Activated naive CD4-positive, alpha-beta T cell treated with anti-CD3 and anti-CD28 coated beads for 36 hours (primary cell): ENCODE results near the gene ADGRD1. TPM values are rescaled to one million over a fixed set of nuclear protein-coding genes. Genes with fewer than 3 reads are reported as not detected.

Source experiments
- CTCF ChIA-PET: fragments of 350-600 bp; sonication (Branson Sonifier 250); formaldehyde crosslinking; loops from one replicate; lab custom pipeline; 2021; ENCODE audit warnings: antibody characterized with exemption; lab: Charles Lee
- DNase-seq: peaks from one replicate; pipeline ENCODE4 v3.0.0-alpha.2; 2020
- H3K27ac Mint-ChIP-seq: one replicate; pipeline ENCODE4 v1.8.0; 2021; ENCODE audit warnings: mild to moderate bottlenecking, mixed read lengths
- H3K27me3 Mint-ChIP-seq: one replicate; pipeline ENCODE4 v1.8.0; 2021; ENCODE audit warnings: low read depth, mixed read lengths
- H3K36me3 Mint-ChIP-seq: one replicate; pipeline ENCODE4 v1.8.0; 2021; ENCODE audit warnings: low read depth, mixed read lengths
- H3K4me1 Mint-ChIP-seq: one replicate; pipeline ENCODE4 v1.8.0; 2021; ENCODE audit warnings: low read depth, mixed read lengths
- H3K4me3 Mint-ChIP-seq: one replicate; pipeline ENCODE4 v1.8.0; 2021; ENCODE audit warnings: mild to moderate bottlenecking, moderate library complexity, mixed read lengths
- H3K9me3 Mint-ChIP-seq: one replicate; pipeline ENCODE4 v1.8.0; 2021; ENCODE audit warnings: mixed read lengths
- intact Hi-C: fragments of 100-400 bp; cut with micrococcal nuclease; formaldehyde crosslinking; loops from one replicate; pipeline ENCODE4 v1.15.1; 2023
- total RNA-seq, 2 experiments: library from RNA; stranded (reverse); gene quantifications; one replicate each; pipeline ENCODE4 v1.2.3, GENCODE V29; 2021

ADGRD1 gene
- total RNA-seq, 2 experiments from 2014 or later = not detected

GRCh38 chr12:131028587-131029338, 75.1 kb downstream of the ADGRD1 start:
- Mint-ChIP-seq H3K9me3 (no peaks in the 10 kb centered on the region), H3K36me3 (no peaks in the 10 kb centered on the region), H3K27me3 (no peaks in the 10 kb centered on the region), H3K4me3 (no peak overlapping the region), H3K4me1 (no peaks in the 10 kb centered on the region), H3K27ac (no peak overlapping the region)
- CTCF ChIA-PET = no interaction called here
- no peak for DNase-seq
- intact Hi-C loops = no loop called here

GRCh38 chr12:131030472-131031328, 77.0 kb downstream of the ADGRD1 start:
- Mint-ChIP-seq H3K4me1 (peaks cover 3% of the 10 kb centered on the region), H3K27me3 (no peaks in the 10 kb centered on the region), H3K36me3 (no peaks in the 10 kb centered on the region), H3K27ac (no peak overlapping the region), H3K4me3 (no peak overlapping the region), H3K9me3 (no peaks in the 10 kb centered on the region)
- no peak for DNase-seq
- intact Hi-C loops = no loop called here
- CTCF ChIA-PET = no interaction called here

- H3K4me3 Mint-ChIP-seq = no peak overlapping the region
- H3K4me1 Mint-ChIP-seq = peaks cover 3% of the 10 kb centered on the region
- no peaks in the 10 kb centered on the region for H3K36me3 Mint-ChIP-seq
- H3K27me3 Mint-ChIP-seq = no peaks in the 10 kb centered on the region
- H3K27ac Mint-ChIP-seq = no peak overlapping the region
- intact Hi-C loops = no loop called here
- DNase-seq = no peak
- CTCF ChIA-PET = no interaction called here
- peaks cover 4% of the 10 kb centered on the region for H3K9me3 Mint-ChIP-seq
Measured at GRCh38 chr12:131032082-131032750, 78.5 kb downstream of the ADGRD1 start.

GRCh38 chr12:131033486-131033885, 79.8 kb downstream of the ADGRD1 start:
- no peak overlapping the region for H3K27ac Mint-ChIP-seq
- no peak overlapping the region for H3K4me3 Mint-ChIP-seq
- no peaks in the 10 kb centered on the region for H3K27me3 Mint-ChIP-seq
- no peaks in the 10 kb centered on the region for H3K36me3 Mint-ChIP-seq
- peaks cover 3% of the 10 kb centered on the region for H3K4me1 Mint-ChIP-seq
- H3K9me3 Mint-ChIP-seq = peaks cover 4% of the 10 kb centered on the region
- DNase-seq = no peak
- CTCF ChIA-PET = no interaction called here
- intact Hi-C loops = no loop called here

- CTCF ChIA-PET = no interaction called here
- Mint-ChIP-seq H3K4me3 (no peak overlapping the region), H3K36me3 (no peaks in the 10 kb centered on the region), H3K27ac (no peak overlapping the region), H3K27me3 (no peaks in the 10 kb centered on the region), H3K9me3 (peaks cover 4% of the 10 kb centered on the region), H3K4me1 (peaks cover 3% of the 10 kb centered on the region)
- no peak for DNase-seq
- intact Hi-C loops = no loop called here
Measured at GRCh38 chr12:131033886-131034482, 80.3 kb downstream of the ADGRD1 start.

GRCh38 chr12:131034631-131035244, 81.0 kb downstream of the ADGRD1 start:
- no peak overlapping the region for H3K4me3 Mint-ChIP-seq
- H3K9me3 Mint-ChIP-seq = peaks cover 4% of the 10 kb centered on the region
- no peak for DNase-seq
- H3K36me3 Mint-ChIP-seq = no peaks in the 10 kb centered on the region
- intact Hi-C loops = no loop called here
- no peak overlapping the region for H3K27ac Mint-ChIP-seq
- peaks cover 3% of the 10 kb centered on the region for H3K4me1 Mint-ChIP-seq
- H3K27me3 Mint-ChIP-seq = no peaks in the 10 kb centered on the region
- CTCF ChIA-PET = no interaction called here

- CTCF ChIA-PET = no interaction called here
Measured at GRCh38 chr12:131035245-131035681, 81.6 kb downstream of the ADGRD1 start.

GRCh38 chr12:131038159-131038558, 84.5 kb downstream of the ADGRD1 start:
- H3K9me3 Mint-ChIP-seq = peaks cover 4% of the 10 kb centered on the region
- no peak overlapping the region for H3K27ac Mint-ChIP-seq
- peaks cover 3% of the 10 kb centered on the region for H3K4me1 Mint-ChIP-seq
- H3K4me3 Mint-ChIP-seq = no peak overlapping the region
- CTCF ChIA-PET = no interaction called here
- intact Hi-C loops = no loop called here
- no peaks in the 10 kb centered on the region for H3K27me3 Mint-ChIP-seq
- no peak for DNase-seq
- H3K36me3 Mint-ChIP-seq = no peaks in the 10 kb centered on the region

More at GRCh38 chr12:131035245-131035681, 81.6 kb downstream of the ADGRD1 start:
- H3K27ac Mint-ChIP-seq = no peak overlapping the region
- no peaks in the 10 kb centered on the region for H3K27me3 Mint-ChIP-seq
- no peak for DNase-seq
- H3K36me3 Mint-ChIP-seq = no peaks in the 10 kb centered on the region
- H3K4me3 Mint-ChIP-seq = no peak overlapping the region
- intact Hi-C loops = no loop called here
- H3K9me3 Mint-ChIP-seq = peaks cover 4% of the 10 kb centered on the region
- H3K4me1 Mint-ChIP-seq = peaks cover 3% of the 10 kb centered on the region

GRCh38 chr12:131038961-131039950, 85.5 kb downstream of the ADGRD1 start:
- Mint-ChIP-seq H3K27me3 (no peaks in the 10 kb centered on the region), H3K27ac (no peak overlapping the region), H3K4me1 (peaks cover 3% of the 10 kb centered on the region), H3K36me3 (no peaks in the 10 kb centered on the region), H3K4me3 (no peak overlapping the region), H3K9me3 (peaks cover 4% of the 10 kb centered on the region)
- CTCF ChIA-PET = no interaction called here
- no peak for DNase-seq
- intact Hi-C loops = no loop called here

GRCh38 chr12:131040491-131040890, 86.8 kb downstream of the ADGRD1 start:
- H3K27ac Mint-ChIP-seq = no peak overlapping the region
- H3K36me3 Mint-ChIP-seq = no peaks in the 10 kb centered on the region
- no peak for DNase-seq
- intact Hi-C loops = no loop called here
- H3K27me3 Mint-ChIP-seq = no peaks in the 10 kb centered on the region
- H3K4me3 Mint-ChIP-seq = no peak overlapping the region
- peaks cover 4% of the 10 kb centered on the region for H3K9me3 Mint-ChIP-seq
- no peaks in the 10 kb centered on the region for H3K4me1 Mint-ChIP-seq
- CTCF ChIA-PET = no interaction called here
